Common myeloid progenitor, CD34-positive (primary cell): ENCODE data around the gene UTP18.
"Not testable (repeated sequence)": the region's sequence is repeated elsewhere in the genome, so short reads cannot be mapped to it uniquely, and the experiment has no call there.

Experiments used
- CTCF ChIA-PET: fragments of 350-600 bp; sonication (Branson Sonifier 250); formaldehyde crosslinking; loops from one replicate; lab custom pipeline; 2021; ENCODE audit warnings: antibody characterized with exemption; lab: Charles Lee
- POLR2A ChIA-PET: fragments of 350-600 bp; sonication (Branson Sonifier 250); formaldehyde crosslinking; loops from one replicate; lab custom pipeline; 2021; ENCODE audit warnings: antibody characterized with exemption; lab: Charles Lee
- DNase-seq, 3 donors: peaks; one replicate each; pipeline versions ENCODE4 v3.0.0 to v3.0.0-alpha.2; 2013
- H3K27ac ChIP-seq, 2 experiments: 1 replicate in 1 of 2; 2 replicates in 1 of 2; pipeline ENCODE4 v1.7.0; 2013; ENCODE audit warnings: inconsistent platforms in 2 of 2, low read length in 2 of 2, mild to moderate bottlenecking in 2 of 2, low read depth in 1 of 2, moderate library complexity in 1 of 2; ENCODE audit not compliant: severe bottlenecking in 2 of 2, insufficient read depth in 1 of 2, poor library complexity in 1 of 2
- H3K27me3 ChIP-seq, 5 experiments: replicated peaks in 2 of 5; 1 replicate in 3 of 5; 2 replicates in 2 of 5; pipeline versions ENCODE4 v1.6.1 to v1.7.0; 2013; ENCODE audit warnings: low read length in 4 of 5, mild to moderate bottlenecking in 2 of 5, moderate library complexity in 2 of 5, inconsistent platforms in 1 of 5; ENCODE audit not compliant: insufficient read depth in 5 of 5, control insufficient read depth in 4 of 5
- H3K36me3 ChIP-seq, 4 experiments: 1 replicate in 2 of 4; 2 replicates in 2 of 4; pipeline versions ENCODE4 v1.6.1 to v1.7.0; 2013; ENCODE audit warnings: low read length in 3 of 4, control low read depth in 1 of 4, mild to moderate bottlenecking in 1 of 4; ENCODE audit not compliant: control insufficient read depth in 4 of 4, insufficient read depth in 4 of 4
- H3K4me1 ChIP-seq, 4 experiments: 1 replicate in 3 of 4; 2 replicates in 1 of 4; pipeline versions ENCODE4 v1.6.1 to v1.7.1; 2013; ENCODE audit warnings: low read length in 3 of 4, mild to moderate bottlenecking in 3 of 4, control low read depth in 1 of 4, inconsistent platforms in 1 of 4, moderate library complexity in 1 of 4; ENCODE audit not compliant: control insufficient read depth in 4 of 4, insufficient read depth in 4 of 4; ENCODE audit errors: control extremely low read depth in 1 of 4
- H3K4me3 ChIP-seq, 7 experiments: 1 replicate in 4 of 7; 2 replicates in 3 of 7; pipeline versions ENCODE4 v1.5.1 to v1.7.0; 2013; ENCODE audit warnings: mild to moderate bottlenecking in 7 of 7, low read length in 6 of 7, moderate library complexity in 6 of 7, inconsistent platforms in 2 of 7, low read depth in 2 of 7, control low read depth in 1 of 7; ENCODE audit not compliant: insufficient read depth in 4 of 7, control insufficient read depth in 1 of 7; ENCODE audit errors: extremely low read depth in 1 of 7
- H3K9me3 ChIP-seq, 5 experiments: 1 replicate in 4 of 5; 2 replicates in 1 of 5; pipeline versions ENCODE4 v1.6.1 to v1.7.1; 2013; ENCODE audit warnings: low read length in 4 of 5, mild to moderate bottlenecking in 2 of 5, inconsistent platforms in 1 of 5, low read depth in 1 of 5, moderate library complexity in 1 of 5; ENCODE audit not compliant: control insufficient read depth in 4 of 5, insufficient read depth in 2 of 5; ENCODE audit errors: control extremely low read depth in 1 of 5
- WGBS: methylation state at CpG from one replicate; pipeline ENCODE4 v1.1.5; 2013; ENCODE audit not compliant: insufficient coverage; 5-methylcytosine and 5-hydroxymethylcytosine counted together

Gene UTP18

DNA sequence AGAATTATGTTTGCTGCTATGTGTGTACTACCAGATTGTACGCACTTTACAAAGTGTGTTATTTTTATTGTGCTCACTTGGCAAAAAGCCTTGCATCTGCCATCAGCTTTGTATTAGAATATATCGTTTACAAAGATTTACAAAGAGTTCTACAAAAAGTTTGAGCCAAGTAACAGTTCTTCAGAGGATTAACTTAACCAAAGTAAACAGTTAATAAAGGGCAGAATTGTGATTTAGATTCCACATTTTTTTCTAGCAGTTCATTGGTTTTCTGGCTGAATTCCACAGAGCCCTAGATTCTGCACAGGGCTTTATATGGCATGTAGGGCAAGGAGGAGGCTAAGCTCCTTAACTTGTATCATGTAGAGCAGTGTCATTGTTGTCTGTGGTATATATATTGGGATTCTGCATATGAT is 29.4 kb downstream of the UTP18 start:
- no peaks in the 10 kb centered on the region for H3K27me3 ChIP-seq
- 100% methylated on average over 1 of the region's 2 CpGs for WGBS
- ChIA-PET CTCF (interaction anchor here (1.6 to 3.0 kb wide), 2 partner anchors 8 to 10 kb away, joined by 3 to 12 read pairs; no protein-coding TSS in a partner anchor), POLR2A (no interaction called here)
- H3K9me3 ChIP-seq, result no peaks in the 10 kb centered on the region
- DNase-seq, result no peak
- no peak overlapping the region for H3K27ac ChIP-seq
- peaks cover 28 to 81% (median 55%) of the 10 kb centered on the region in 4 experiments for H3K36me3 ChIP-seq
- H3K4me1 ChIP-seq, result no peaks in the 10 kb centered on the region
- H3K4me3 ChIP-seq, result no peak overlapping the region

DNA sequence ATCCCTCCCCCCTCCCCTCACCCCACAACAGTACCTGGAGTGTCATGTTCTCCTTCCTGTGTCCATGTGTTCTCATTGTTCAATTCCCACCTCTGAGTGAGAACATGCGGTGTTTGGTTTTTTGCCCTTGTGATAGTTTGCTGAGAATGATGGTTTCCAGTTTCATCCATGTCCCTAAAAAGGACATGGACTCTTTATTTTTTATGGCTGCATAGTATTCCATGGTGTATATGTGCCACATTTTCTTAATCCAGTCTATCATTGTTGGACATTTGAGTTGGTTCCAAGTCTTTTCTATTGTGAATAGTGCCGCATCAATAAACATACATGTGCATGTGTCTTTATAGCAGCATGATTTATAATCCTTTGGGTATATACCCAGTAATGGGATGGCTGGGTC is 34.0 kb downstream of the UTP18 start:
- H3K27ac ChIP-seq, H3K4me1 ChIP-seq, H3K4me3 ChIP-seq, CTCF ChIA-PET, H3K9me3 ChIP-seq, H3K27me3 ChIP-seq, DNase-seq: not testable (repeated sequence)
- POLR2A ChIA-PET, result interaction anchor here (0.6 kb wide), 1 partner anchor 12 kb away, joined by 9 read pairs; no protein-coding TSS in a partner anchor
- peaks cover 11 to 72% (median 37%) of the 10 kb centered on the region in 4 experiments for H3K36me3 ChIP-seq
- WGBS, result no CpG with 5 or more reads among the region's 2 CpGs

DNA sequence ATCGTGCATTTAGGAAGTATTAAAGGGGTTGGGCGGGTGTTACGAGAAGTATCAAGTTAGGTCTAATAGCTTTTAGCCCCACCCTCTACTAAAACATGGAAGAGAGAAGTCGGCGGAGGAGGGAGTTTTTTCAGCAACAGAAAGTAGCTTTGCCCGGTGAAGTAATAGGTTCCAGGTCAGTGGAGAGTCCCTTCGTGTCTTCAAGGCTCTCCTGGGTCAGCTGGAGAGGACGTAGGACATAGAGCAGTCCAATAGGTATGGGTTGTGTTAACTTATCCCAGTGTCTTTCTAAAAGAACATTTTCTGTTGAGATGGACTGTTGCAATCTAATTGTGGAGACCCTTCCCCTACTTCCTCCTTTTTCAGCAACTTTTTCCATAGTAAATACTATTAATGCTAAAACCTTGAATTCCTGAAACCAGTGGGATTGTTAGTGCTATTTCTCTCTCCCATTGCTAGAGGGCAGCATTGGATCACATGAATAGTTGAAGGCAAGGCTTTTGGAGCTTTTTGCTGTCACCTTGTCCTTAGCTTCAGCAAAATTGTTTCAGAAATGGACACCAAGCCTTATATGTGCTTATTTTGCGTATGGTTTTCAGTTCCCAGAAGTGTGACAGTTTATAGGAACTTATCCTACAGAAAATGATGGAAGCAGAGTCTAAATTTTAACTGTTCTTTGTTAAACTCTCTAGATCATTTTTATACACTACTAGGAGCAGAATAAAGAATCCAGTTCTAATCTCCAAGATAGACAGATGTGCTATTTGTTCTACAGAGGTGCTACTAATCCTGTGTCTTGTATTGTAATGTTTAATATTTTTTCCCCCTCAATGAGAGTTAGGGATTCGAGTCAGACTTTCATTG is 38.4 kb downstream of the UTP18 start:
- H3K36me3 ChIP-seq, result peaks cover 9 to 36% (median 16%) of the 10 kb centered on the region in 4 experiments
- POLR2A ChIA-PET, result no interaction called here

DNA sequence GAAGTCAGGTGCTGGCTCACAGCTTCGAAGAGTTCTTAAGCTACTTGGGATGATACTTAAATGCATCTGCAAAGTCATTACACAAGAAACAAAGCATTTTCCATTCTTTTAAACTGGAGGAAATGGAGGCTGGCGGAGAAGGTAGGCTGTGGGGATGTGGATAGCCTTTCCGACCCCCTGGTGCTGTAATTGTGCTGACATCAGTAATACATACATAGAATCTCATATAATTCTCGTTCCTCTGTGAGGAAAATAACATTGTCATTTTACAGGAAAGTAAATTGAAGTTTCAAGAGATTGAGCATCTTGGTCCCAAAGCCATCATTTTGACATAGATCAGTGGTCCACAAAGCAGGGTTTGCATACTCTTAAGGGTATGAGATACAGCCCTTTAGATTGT is 39.5 kb downstream of the UTP18 start:
- Histone ChIP-seq H3K36me3 (peaks cover 8 to 33% (median 12%) of the 10 kb centered on the region in 4 experiments), H3K27me3 (no peaks in the 10 kb centered on the region), H3K9me3 (peaks cover 0 to under 1% (median 0%) of the 10 kb centered on the region in 5 experiments), H3K4me1 (no peaks in the 10 kb centered on the region), H3K27ac (no peak overlapping the region), H3K4me3 (no peak overlapping the region)
- CTCF ChIA-PET, result interaction anchor here (1.1 to 6.3 kb wide), 6 partner anchors 10 to 236 kb away, joined by 3 to 49 read pairs (median 4); no protein-coding TSS in a partner anchor
- WGBS, result no CpG with 5 or more reads among the region's 4 CpGs
- POLR2A ChIA-PET, result no interaction called here
- DNase-seq, result no peak

More for the DNA sequence above, 38.4 kb downstream of the UTP18 start:
- H3K27me3 ChIP-seq, result no peaks in the 10 kb centered on the region
- H3K9me3 ChIP-seq, result no peaks in the 10 kb centered on the region
- CTCF ChIA-PET, result interaction anchor here (0.7 to 6.3 kb wide), 13 partner anchors 9 to 293 kb away, joined by 3 to 49 read pairs (median 3); no protein-coding TSS in a partner anchor
- peak; percentile 28 to 60 (median 57) for DNase-seq
- no peaks in the 10 kb centered on the region for H3K4me1 ChIP-seq
- no peak overlapping the region for H3K4me3 ChIP-seq
- WGBS, result 65% methylated on average over 8 of the region's 10 CpGs
- H3K27ac ChIP-seq, result no peak overlapping the region

DNA sequence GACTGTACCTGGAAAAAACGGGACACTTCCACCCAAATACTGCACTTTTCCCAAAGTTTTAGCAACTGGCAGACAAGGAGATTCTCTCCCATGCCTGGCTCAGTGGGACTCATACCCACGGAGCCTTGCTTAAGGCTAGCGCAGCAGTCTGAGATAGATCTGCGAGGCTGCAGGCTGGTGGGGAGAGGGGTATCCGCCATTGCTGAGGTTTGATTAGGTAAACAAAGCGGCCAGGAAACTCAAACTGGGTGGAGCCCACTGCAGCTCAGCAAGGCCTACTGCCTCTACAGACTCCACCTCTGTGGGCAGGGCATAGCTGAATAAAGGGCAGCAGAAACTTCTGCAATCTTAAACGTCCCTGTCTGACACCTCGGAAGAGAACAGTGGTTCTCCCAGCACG is 44.8 kb downstream of the UTP18 start:
- DNase-seq, result no peak
- ChIA-PET CTCF (interaction anchor here (1.2 kb wide), 1 partner anchor 13 kb away, joined by 3 read pairs; no protein-coding TSS in a partner anchor), POLR2A (no interaction called here)
- Histone ChIP-seq H3K27ac (no peak overlapping the region), H3K4me1 (no peaks in the 10 kb centered on the region), H3K9me3 (peaks cover 0 to 1% (median 0%) of the 10 kb centered on the region in 5 experiments), H3K4me3 (no peak overlapping the region), H3K36me3 (no peaks in the 10 kb centered on the region), H3K27me3 (no peaks in the 10 kb centered on the region)
- WGBS, result 89% methylated on average over 9 of the region's 9 CpGs

DNA sequence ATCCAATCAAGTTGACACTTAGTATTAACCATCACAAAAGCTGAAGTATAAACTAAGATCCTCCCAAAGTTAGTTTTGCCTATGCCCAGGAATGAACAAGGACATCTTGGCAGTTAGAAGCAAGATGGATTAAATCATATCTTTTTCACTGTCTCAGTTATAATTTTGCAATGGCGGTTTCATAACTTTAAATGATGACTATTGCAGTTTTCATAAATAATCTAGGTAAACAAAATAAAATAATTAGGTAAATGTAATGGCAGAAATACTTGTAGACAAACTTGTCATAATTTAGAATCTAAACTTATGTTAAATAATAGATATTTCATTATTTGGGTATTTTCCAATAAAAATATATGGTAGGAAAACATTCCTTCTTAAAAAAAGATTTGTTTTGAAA is 51.7 kb downstream of the UTP18 start:
- WGBS, result no CpG with 5 or more reads among the region's 1 CpG
- H3K4me1 ChIP-seq, CTCF ChIA-PET, H3K36me3 ChIP-seq, POLR2A ChIA-PET, H3K4me3 ChIP-seq, H3K27ac ChIP-seq, DNase-seq, H3K9me3 ChIP-seq, H3K27me3 ChIP-seq: not testable (repeated sequence)

DNA sequence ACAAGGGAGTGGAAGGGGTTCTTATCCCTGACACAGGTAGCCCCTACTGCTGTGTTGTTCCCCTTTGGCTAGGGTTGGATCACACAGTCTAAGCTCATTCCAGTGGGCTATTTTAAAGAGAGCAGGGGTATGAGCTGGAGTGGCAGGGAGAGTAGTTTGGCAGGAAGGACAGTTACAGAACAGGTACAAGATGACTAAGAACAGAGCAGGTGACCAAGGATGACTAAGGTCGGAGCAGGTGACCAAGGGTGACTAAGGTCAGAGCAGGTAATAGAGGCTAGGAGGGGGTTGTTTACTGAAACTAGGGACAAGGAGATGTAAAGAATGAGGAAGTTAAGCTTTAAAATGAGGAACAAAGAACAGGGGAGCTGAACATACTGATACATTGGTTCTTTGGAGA is 58.8 kb downstream of the UTP18 start:
- H3K27me3 ChIP-seq, result peaks cover 0 to 1% (median 0%) of the 10 kb centered on the region in 5 experiments
- no peak overlapping the region for H3K27ac ChIP-seq
- H3K9me3 ChIP-seq, result peaks cover 0 to 14% (median 5%) of the 10 kb centered on the region in 5 experiments
- ChIA-PET POLR2A (no interaction called here), CTCF (interaction anchor here (0.7 to 1.1 kb wide), 3 partner anchors 14 to 185 kb away, joined by 3 read pairs; no protein-coding TSS in a partner anchor)
- 100% methylated on average over 1 of the region's 1 CpG for WGBS
- peak in 1 of 3 donors; percentile 13 for DNase-seq
- no peaks in the 10 kb centered on the region for H3K36me3 ChIP-seq
- no peaks in the 10 kb centered on the region for H3K4me1 ChIP-seq
- no peak overlapping the region for H3K4me3 ChIP-seq
